KMS-11 (cell line): ENCODE results near the gene KCTD8.

Source experiments
- H2AFZ ChIP-seq: fragments of 200-600 bp; sonication (generic); 2 replicates; pipeline ENCODE4 v1.6.1; 2016; ENCODE audit warnings: antibody characterized with exemption, mixed run types, low read depth
- H3K27ac ChIP-seq: fragments of 200-600 bp; sonication (generic); 2 replicates; pipeline ENCODE4 v1.6.1; 2016; ENCODE audit warnings: mild to moderate bottlenecking, mixed run types
- H3K27me3 ChIP-seq: fragments of 200-600 bp; sonication (generic); 2 replicates; pipeline ENCODE4 v1.6.1; 2017; ENCODE audit warnings: mild to moderate bottlenecking, low read depth, mixed run types, moderate library complexity; ENCODE audit not compliant: insufficient read depth
- H3K36me3 ChIP-seq: fragments of 200-600 bp; sonication (generic); 2 replicates; pipeline ENCODE4 v1.6.1; 2017; ENCODE audit warnings: mild to moderate bottlenecking, mixed run types; ENCODE audit not compliant: insufficient read depth
- H3K4me1 ChIP-seq: fragments of 200-600 bp; sonication (generic); 2 replicates; pipeline ENCODE4 v1.6.1; 2016; ENCODE audit warnings: mild to moderate bottlenecking, low read depth, mixed run types; ENCODE audit not compliant: poor library complexity, severe bottlenecking
- H3K4me2 ChIP-seq: fragments of 200-600 bp; sonication (generic); 2 replicates; pipeline ENCODE4 v1.7.0; 2016; ENCODE audit warnings: mild to moderate bottlenecking, mixed run types
- H3K4me3 ChIP-seq: fragments of 200-600 bp; sonication (generic); IDR thresholded peaks from 2 replicates; pipeline ENCODE4 v1.6.1; 2017; ENCODE audit warnings: low read depth, low read length, mixed read lengths; ENCODE audit not compliant: insufficient read depth
- H3K79me2 ChIP-seq: fragments of 200-600 bp; sonication (generic); 2 replicates; pipeline ENCODE4 v1.6.1; 2016; ENCODE audit warnings: low read depth, mixed run types; ENCODE audit not compliant: insufficient read depth
- H3K9ac ChIP-seq: fragments of 200-600 bp; sonication (generic); 2 replicates; pipeline ENCODE4 v1.6.1; 2016; ENCODE audit warnings: mild to moderate bottlenecking, mixed run types
- H4K20me1 ChIP-seq: fragments of 200-600 bp; sonication (generic); 2 replicates; pipeline ENCODE4 v1.6.1; 2016; ENCODE audit warnings: mild to moderate bottlenecking, mixed run types; ENCODE audit not compliant: insufficient read depth
- CTCF ChIP-seq: fragments of 200-600 bp; sonication (generic); conservative IDR thresholded peaks from 2 replicates; pipeline ENCODE4 v1.6.1; 2017; ENCODE audit warnings: low read depth, mild to moderate bottlenecking, antibody characterized with exemption, low read length, moderate library complexity, mixed read lengths

KCTD8 gene

GRCh38 chr4:44448521-44449461, at the start of gene KCTD8:
Gene KCTD8, minus strand, starts transcription at chr4:44448809.
- Histone ChIP-seq H3K4me2 (peak within 1 kb of the TSS; percentile 70), H2AFZ (peak within 1 kb of the TSS; percentile 80), H3K4me1 (peaks cover 7% of the 10 kb centered on the region), H3K36me3 (no peaks in the 10 kb centered on the region), H3K79me2 (peaks cover 42% of the 10 kb centered on the region), H3K27ac (peak within 1 kb of the TSS; percentile 92), H3K9ac (peak within 1 kb of the TSS; percentile 87), H4K20me1 (no peaks in the 10 kb centered on the region), H3K4me3 (no peak within 1 kb of the TSS), H3K27me3 (no peaks in the 10 kb centered on the region)
- peak; percentile 64 for TF ChIP-seq CTCF

GRCh38 chr4:44494810-44495701, 46.4 kb upstream of the KCTD8 start:
- H3K4me2 ChIP-seq, result no peak overlapping the region
- H3K9ac ChIP-seq, result no peak overlapping the region
- no peak for TF ChIP-seq CTCF
- H3K4me1 ChIP-seq, result no peaks in the 10 kb centered on the region
- H3K79me2 ChIP-seq, result no peaks in the 10 kb centered on the region
- H3K4me3 ChIP-seq, result no peak overlapping the region
- no peak overlapping the region for H2AFZ ChIP-seq
- no peaks in the 10 kb centered on the region for H4K20me1 ChIP-seq
- no peak overlapping the region for H3K27ac ChIP-seq
- H3K36me3 ChIP-seq, result no peaks in the 10 kb centered on the region
- no peaks in the 10 kb centered on the region for H3K27me3 ChIP-seq

DNA sequence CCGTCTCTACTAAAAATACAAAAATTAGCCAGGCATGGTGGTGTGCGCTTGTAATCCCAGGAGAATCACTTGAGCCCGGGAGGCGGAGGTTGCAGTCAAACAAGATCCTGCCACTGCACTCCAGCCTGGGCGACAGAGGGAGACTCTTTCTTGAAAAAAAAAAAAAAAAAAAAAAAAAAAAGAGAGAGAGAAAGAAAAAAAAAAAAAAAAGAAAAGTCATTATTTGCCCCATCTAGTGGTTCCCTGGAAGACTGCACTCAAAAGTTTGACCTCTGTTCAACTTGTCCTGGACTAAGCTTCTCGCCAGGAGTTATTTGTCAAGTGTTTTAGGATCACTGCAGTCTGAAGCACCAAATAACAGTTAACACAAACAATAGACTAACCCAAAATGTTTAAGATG, 45.3 kb upstream of the KCTD8 start:
- H3K79me2 ChIP-seq, result no peaks in the 10 kb centered on the region
- H4K20me1 ChIP-seq, result no peaks in the 10 kb centered on the region
- H3K9ac ChIP-seq, result no peak overlapping the region
- TF ChIP-seq CTCF, result peak; percentile 50
- H3K4me2 ChIP-seq, result no peak overlapping the region
- H3K27me3 ChIP-seq, result no peaks in the 10 kb centered on the region
- no peak overlapping the region for H3K4me3 ChIP-seq
- H2AFZ ChIP-seq, result no peak overlapping the region
- H3K4me1 ChIP-seq, result no peaks in the 10 kb centered on the region
- H3K36me3 ChIP-seq, result no peaks in the 10 kb centered on the region
- H3K27ac ChIP-seq, result no peak overlapping the region

GRCh38 chr4:44487341-44487740, 38.7 kb upstream of the KCTD8 start:
- no peaks in the 10 kb centered on the region for H4K20me1 ChIP-seq
- H3K4me2 ChIP-seq, result no peak overlapping the region
- no peak overlapping the region for H3K9ac ChIP-seq
- H2AFZ ChIP-seq, result no peak overlapping the region
- TF ChIP-seq CTCF, result no peak
- H3K27ac ChIP-seq, result no peak overlapping the region
- H3K4me3 ChIP-seq, result no peak overlapping the region
- no peaks in the 10 kb centered on the region for H3K4me1 ChIP-seq
- no peaks in the 10 kb centered on the region for H3K79me2 ChIP-seq
- no peaks in the 10 kb centered on the region for H3K27me3 ChIP-seq
- no peaks in the 10 kb centered on the region for H3K36me3 ChIP-seq
